ENCODE data around the gene MIF. TPM values are rescaled to one million over a fixed set of nuclear protein-coding genes. Genes with fewer than 3 reads are reported as not detected.

MIF gene
- total RNA-seq, 1 donor from 2014 or later, result 581 TPM

DNA sequence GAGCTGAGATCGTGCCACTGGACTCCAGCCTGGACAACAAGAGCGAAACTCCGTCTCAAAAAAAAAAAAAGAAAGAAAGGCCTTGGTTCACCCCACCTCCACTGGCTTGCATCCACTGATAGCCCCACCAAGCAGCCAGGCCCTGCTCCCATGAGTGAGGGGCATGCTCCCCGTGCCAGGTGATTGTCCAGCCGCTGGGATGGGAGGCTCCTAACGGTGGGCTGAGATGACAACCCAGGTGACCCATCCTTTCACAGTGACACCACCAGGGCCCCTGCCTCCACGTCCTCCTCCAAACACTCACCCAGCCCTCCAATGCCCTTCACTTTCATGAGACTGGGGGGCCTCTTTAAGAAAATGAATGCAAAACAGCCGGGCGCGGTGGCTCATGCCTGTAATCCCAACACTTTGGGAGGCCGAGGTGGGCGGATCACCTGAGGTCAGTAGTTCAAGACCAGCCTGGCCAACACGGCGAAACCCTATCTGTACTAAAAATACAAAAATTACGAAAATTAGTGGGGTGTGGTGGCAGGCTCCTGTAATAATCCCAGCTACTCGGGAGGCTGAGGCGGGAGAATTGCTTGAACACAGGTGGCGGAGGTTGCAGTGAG is 46.8 kb upstream of the MIF start:
- Mint-ChIP-seq H3K4me3 (ENCODE audit: unreplicated experiment) (no peak overlapping the region), H3K27ac (ENCODE audit: unreplicated experiment) (no peak overlapping the region), H3K27me3 (ENCODE audit: unreplicated experiment) (peaks cover 2% of the 10 kb centered on the region), H3K9me3 (ENCODE audit: unreplicated experiment) (no peaks in the 10 kb centered on the region), H3K4me1 (ENCODE audit: low read depth, unreplicated experiment) (peaks cover 4% of the 10 kb centered on the region), H3K36me3 (ENCODE audit: unreplicated experiment) (no peaks in the 10 kb centered on the region)
- DNase-seq, result no peak
- TF ChIP-seq, protein P1, sequence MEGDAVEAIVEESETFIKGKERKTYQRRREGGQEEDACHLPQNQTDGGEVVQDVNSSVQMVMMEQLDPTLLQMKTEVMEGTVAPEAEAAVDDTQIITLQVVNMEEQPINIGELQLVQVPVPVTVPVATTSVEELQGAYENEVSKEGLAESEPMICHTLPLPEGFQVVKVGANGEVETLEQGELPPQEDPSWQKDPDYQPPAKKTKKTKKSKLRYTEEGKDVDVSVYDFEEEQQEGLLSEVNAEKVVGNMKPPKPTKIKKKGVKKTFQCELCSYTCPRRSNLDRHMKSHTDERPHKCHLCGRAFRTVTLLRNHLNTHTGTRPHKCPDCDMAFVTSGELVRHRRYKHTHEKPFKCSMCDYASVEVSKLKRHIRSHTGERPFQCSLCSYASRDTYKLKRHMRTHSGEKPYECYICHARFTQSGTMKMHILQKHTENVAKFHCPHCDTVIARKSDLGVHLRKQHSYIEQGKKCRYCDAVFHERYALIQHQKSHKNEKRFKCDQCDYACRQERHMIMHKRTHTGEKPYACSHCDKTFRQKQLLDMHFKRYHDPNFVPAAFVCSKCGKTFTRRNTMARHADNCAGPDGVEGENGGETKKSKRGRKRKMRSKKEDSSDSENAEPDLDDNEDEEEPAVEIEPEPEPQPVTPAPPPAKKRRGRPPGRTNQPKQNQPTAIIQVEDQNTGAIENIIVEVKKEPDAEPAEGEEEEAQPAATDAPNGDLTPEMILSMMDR (IDR thresholded peaks at IDR 0.05; ENCODE audit: partially characterized antibody, unreplicated experiment), result no peak

DNA sequence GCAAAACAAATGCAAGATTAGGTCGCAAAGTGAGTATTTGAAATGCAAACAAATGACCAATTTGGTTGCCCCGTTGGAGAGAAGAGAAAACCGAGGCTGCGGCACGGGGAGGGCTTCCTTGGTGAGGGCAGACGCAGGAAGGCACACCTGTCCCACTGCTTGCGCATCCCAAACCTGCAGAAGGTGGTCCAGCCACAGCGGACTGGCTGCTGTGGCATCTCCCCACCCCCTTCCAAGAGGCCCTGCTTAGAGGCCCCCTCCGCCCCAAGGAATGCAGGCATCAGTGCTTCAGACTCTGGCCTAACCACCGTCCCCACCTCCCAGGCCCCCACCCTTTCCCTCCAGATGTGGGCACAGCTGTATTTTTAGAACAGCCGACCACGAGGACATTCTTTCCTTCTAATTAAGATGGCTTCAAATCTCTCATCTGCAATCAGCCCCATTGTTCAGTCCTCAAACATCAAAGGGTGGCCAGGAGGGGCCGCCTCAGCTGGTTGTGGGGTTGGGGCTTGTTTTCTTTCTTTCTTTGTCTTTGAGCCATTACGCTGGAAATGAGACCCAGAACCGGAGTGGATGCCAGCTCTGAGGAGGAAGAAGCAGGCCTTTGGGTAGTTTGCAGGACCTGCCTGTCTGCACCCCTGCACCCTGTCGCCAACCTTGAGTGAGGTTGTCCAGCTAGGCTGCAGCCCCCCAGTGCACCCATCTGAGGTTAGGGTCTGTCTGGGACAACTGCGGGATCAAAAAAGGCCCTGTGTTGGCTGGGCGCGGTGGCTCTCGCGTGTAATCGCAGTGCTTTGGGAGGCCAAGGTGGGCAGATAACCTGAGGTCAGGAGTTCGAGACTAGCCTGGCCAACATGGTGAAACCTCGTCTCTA is 46.0 kb upstream of the MIF start:
- TF ChIP-seq, protein P1 (IDR thresholded peaks at IDR 0.05; ENCODE audit: partially characterized antibody, unreplicated experiment), result no peak
- Mint-ChIP-seq H3K27ac (ENCODE audit: unreplicated experiment) (no peak overlapping the region), H3K4me3 (ENCODE audit: unreplicated experiment) (no peak overlapping the region), H3K9me3 (ENCODE audit: unreplicated experiment) (no peaks in the 10 kb centered on the region), H3K27me3 (ENCODE audit: unreplicated experiment) (peaks cover 2% of the 10 kb centered on the region), H3K4me1 (ENCODE audit: low read depth, unreplicated experiment) (peaks cover 4% of the 10 kb centered on the region), H3K36me3 (ENCODE audit: unreplicated experiment) (no peaks in the 10 kb centered on the region)
- no peak for DNase-seq

DNA sequence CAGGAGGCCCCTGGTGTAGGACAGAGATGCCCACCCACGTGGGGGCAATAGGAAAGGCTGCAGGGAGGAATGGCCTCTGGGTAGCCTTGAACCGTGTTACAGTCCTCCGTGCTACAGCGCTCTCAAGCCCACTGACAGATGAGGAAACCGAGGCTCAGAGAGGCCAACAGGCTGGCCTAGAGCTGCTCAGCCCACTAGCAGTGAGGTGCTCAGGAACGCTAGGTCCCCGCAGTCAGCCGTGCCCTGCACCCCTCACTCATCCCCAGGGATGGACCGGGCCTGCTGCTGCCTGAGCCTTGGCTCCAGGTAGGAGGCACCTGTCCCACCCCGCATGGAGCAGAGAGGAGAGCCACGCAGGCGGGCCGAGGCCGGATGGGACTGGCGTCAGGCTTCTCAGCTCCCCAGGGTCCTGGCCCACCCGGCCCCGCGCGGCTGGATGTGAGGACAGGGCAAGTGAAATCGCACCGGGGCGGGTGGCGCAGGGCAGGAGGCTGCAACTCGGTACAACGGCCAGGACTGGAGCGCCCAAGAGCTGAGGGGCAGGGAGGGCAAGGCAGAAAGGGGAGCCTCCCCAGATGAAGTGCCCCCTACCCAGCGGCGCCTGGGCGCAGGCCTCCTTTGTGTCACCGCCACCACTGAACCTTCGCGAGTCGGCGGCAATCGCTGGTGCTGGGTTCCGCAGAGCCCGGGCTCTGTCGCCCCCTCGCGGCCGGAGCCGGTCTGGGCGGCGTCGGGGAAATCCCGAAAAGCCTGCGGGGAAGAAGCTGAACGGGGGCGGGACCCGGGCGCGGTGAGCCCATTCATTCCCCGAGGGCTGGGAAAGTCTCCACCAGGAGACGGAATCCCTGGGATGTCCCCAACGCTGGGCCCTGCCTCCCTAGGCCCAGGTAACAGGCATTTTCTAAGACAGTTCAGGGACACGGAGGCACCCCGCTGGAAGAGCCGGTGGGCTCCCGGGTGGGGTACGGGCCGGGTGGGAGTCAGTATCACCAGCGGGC is 44.9 kb upstream of the MIF start:
- Mint-ChIP-seq H3K4me1 (ENCODE audit: low read depth, unreplicated experiment) (peaks cover 4% of the 10 kb centered on the region), H3K36me3 (ENCODE audit: unreplicated experiment) (no peaks in the 10 kb centered on the region), H3K27me3 (ENCODE audit: unreplicated experiment) (peaks cover 2% of the 10 kb centered on the region), H3K27ac (ENCODE audit: unreplicated experiment) (no peak overlapping the region), H3K9me3 (ENCODE audit: unreplicated experiment) (no peaks in the 10 kb centered on the region), H3K4me3 (ENCODE audit: unreplicated experiment) (no peak overlapping the region)
- TF ChIP-seq, protein P1 (IDR thresholded peaks at IDR 0.05; ENCODE audit: partially characterized antibody, unreplicated experiment), result peak; percentile 99
- peak; percentile 97 for DNase-seq

GRCh38 chr22:23850136-23850611 is 44.0 kb upstream of the MIF start:
- DNase-seq, result no peak
- Mint-ChIP-seq H3K36me3 (ENCODE audit: unreplicated experiment) (no peaks in the 10 kb centered on the region), H3K27me3 (ENCODE audit: unreplicated experiment) (peaks cover 2% of the 10 kb centered on the region), H3K4me1 (ENCODE audit: low read depth, unreplicated experiment) (peaks cover 4% of the 10 kb centered on the region), H3K27ac (ENCODE audit: unreplicated experiment) (no peak overlapping the region), H3K9me3 (ENCODE audit: unreplicated experiment) (no peaks in the 10 kb centered on the region), H3K4me3 (ENCODE audit: unreplicated experiment) (peak overlapping the region; percentile 42)
- TF ChIP-seq, protein P1 (IDR thresholded peaks at IDR 0.05; ENCODE audit: partially characterized antibody, unreplicated experiment), result no peak
